T-helper 2 cell (primary cell): ENCODE results near the gene PPP1CA.
A peak's percentile ranks its signal among the peaks of the same experiment; 100 is the strongest.

ENCODE experiments used
- DNase-seq, 5 experiments: peaks; one replicate each; pipeline versions ENCODE4 v3.0.0 to v3.0.0-alpha.2; 2012 to 2022
- total RNA-seq, 2 donors: gene quantifications; one replicate each; lab custom pipeline; 2026; lab: John Stamatoyannopoulos, UW

The PPP1CA gene
- total RNA-seq = 69.8 to 123 reads per million in 2 donors

DNA sequence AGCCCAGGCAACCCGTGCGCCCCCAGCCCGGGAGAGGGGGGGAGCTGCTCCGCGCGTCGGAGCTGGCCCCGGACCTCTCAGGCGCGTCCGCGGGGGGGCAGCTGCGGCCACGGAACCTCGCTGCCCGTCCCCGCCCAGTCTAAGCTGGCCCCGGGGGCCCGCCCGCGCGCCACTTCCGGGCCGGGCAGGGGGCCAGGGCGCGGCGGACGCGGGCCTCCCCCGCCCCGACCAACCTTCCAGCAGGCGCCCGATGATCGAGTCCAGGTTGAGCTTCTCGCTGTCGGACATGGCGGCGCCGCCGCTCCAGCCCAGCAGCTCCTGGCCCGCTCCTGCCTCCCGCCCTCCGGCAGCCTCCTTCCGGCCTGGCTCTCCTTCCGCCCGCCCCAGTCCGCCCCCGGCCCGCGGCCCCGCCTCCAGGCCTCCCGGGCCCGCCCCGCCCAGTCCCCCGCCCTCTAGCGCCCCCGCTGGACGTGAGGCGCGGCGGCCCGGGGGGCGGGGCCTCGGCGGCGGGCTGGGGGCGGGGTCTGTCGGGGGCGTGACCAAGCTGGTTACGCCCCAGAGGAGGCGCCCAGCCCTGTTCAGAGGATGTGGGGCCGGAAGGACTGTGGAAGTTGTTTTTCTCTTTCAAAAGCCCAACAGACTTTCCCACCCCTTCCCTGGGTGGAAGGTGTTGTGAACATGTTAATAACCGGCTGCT lies at the start of gene PPP1CA:
TSS of gene PPP1CA (minus strand) at position 364 of the 697 bp plus-strand sequence. CDS start at position 288, 76 bp downstream.
- peak; percentile 85 to 93 (median 88) for DNase-seq

DNA sequence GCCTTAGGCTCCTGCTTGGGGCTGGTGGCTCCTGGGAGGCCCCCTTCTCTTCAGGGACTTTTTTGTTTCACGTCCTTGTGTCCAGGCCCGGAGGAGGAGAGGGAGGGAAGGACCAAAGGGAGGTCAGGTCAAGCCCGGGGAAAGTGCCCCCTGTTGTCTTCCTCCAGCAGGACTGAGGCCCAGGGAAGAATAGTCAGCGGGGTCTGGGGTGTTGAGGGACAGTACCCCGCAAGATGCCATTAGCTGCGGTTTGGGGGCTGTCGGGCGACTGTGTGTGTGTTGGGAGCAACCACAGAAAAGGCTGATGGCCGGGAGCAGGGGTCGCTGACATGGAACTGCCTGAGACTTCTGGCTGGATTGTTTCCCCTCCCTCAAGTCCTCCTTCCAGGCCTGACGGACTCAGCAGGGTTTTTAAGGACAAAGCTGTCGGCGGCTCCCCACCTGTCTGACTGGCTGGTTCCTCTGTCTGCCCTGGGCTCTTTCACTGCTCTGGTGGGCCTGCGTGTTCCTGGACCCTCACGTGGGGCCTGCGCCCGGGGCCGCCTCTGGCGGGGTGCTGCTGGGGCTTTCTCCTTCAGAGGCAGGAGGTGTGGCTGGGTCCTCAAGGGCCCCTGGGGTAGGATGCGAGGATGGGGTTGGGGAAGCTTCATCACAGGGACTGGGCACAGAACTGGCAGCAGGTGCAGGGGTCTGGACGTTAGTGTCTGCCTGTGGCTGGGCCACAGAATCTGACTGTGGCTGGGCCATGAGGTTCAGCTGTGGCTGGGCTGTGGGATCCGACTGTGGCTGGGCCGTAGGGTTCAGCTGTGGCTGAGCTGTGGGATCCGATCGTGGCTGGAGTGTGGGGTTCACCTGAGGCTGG lies 49.4 kb upstream of the PPP1CA start:
- no peak for DNase-seq

GRCh38 chr11:67449116-67449844 lies 47.6 kb upstream of the PPP1CA start:
- DNase-seq = no peak

- DNase-seq = no peak
Measured at GRCh38 chr11:67448220-67448609, 46.6 kb upstream of the PPP1CA start.

DNA sequence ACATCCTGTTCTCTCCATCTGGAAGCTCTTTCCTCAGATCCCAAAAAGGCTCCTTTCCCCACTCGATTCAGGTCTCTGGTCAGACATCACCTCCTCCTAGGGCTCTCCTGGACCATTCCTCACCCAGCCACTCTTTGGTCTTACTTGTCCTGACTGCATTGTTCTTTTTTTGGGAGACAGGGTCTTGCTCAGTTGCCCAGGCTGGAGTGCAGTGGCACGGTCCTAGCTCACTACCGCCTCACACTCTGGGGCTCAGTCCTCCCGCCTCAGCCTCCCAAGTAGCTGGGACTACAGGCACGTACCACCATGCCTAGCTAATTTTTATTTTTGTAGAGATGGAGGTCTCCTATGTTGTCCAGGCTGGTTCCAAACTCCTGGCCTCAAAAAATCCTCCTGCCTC lies 43.9 kb upstream of the PPP1CA start:
- no peak for DNase-seq

DNA sequence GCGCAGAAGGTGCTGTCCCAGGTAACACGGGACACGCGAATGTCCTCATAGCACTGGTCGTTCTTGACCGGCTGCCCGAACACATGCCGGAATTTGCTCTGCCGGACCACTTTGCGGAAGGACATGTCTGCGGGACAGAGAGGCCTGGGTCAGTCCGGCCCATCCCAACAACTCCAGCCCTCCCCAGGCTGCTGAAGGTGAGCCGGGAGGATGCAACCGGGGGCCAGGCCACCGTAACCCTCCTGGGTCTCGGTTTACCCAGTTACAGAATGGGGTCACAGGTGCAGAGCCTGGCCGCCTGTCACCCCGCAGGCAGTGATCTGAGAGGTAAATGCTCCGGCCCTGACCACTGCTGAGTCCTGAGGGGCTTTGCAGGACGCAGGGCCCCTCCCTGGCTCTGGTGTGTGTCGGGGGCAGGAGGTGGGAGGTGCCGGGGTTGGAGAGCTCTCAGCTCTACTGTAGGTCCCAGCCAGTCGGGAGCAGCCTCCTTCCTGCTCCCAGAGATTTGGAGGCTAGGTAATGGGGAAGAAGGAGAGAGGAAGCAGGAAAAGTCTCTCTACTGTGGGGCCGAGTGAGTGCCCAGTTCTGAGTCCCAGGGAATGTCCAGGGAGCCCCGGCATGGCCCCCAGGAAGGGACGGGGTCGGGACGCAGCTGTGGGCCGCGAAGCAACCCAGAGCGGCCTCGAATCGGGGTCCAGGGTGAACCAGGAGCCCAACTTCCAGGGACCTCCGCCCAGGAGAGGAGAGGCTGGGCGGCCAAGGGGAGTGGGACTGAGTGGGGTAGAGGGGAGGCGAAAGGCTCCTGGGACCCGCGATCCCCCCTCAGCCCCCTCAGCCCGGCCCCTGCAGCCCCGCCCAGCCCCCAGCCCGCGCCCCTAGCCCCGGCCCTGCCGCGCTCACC lies 41.1 kb upstream of the PPP1CA start:
- DNase-seq = no peak

DNA sequence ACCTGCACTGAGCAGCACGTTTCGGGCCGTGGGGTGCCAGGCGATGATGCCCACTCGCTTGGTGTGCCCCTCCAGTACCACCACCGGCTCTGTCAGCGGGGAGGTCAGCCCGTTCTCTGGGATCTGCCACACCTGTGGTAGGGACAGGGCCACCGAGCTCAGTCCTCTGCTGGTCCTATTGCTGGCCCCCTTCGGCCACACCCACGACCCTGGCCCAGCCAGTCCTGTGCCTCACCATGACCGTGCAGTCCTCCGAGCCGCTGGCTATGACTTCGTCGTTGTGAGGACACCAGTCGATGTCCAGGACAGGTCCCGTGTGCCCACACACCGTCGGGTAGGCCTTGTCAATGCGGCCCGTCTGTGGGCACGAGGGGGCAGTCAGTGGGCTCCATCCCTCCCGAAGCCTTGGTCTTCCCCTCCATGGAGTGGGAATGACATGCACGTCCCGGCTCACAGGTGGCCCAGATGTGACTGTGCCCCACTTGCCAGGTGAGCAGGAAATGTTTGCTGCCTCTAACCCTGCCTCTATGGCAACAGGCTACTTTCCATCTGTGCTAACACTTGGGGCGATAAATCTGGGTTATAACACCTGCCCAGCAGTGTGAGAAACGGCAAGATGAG lies 40.2 kb upstream of the PPP1CA start:
- peak in 2 of 5 experiments; percentile 38 to 46 for DNase-seq

DNA sequence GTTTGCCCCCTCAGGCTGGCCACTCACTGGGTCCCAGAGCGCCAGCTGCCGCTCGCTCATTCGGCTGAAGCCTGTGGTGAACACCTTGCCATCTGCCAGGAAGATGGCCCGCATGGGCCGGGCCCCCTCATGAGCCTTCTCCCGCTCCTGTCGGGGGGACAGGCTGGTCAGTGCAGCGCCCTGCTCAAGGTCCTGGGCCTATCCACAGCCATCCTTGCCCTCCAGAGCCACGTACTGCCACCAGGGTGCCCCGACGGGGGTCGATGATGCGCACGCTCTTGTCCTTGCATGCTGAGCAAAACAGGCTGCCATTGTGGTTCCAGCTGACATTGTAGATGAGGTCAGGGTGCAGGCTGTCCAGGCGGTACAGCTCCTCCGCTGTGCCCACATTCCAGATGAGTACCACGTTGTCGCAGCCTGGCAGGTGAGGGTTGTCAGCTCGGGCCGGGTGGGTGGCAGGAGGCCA lies 39.5 kb upstream of the PPP1CA start:
- DNase-seq = no peak

DNA sequence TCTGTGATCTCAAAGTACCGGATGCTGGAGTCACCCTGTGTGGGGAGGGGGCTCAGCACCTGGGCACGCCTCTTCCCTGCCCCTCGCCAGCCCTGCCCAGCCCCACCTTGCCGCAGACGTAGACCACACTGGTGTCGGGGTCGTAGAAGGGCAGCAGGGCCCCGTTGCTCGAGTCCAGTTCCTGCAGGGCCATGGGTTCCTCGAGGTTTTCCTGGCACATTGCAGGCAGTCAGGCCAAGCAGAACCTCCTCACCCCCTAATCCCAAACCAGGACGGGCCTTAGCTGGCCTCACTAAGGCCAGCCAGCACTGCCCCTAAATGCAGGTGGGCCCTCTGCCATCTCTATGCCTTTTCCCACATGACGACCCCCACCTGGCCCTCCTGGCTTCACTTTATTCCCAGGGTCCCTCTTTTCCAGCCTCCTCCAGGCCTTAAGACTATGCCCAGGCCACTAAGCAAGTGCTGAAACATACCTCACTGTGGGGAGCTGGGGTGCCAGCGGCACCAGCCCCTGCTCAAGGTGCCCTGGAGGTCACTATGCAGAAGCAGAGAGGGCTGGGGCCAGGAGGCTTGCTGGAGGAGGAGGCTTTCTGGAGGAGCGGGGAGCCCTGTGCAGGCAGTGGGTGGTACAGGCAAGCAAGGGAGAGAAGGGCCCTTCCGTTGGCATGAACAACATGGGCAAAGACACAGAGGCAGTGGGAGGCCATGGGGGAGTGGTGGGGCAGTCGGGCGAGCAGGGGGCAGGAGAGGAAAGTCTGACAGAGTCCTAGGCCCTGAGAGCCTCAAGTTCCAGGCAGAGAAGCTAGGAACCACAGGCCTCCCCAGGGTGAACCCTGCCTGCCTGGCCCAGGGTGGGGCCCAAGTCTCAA lies 38.8 kb upstream of the PPP1CA start:
- DNase-seq = peak in 1 of 5 experiments; percentile 63

GRCh38 chr11:67439321-67440228 lies 37.9 kb upstream of the PPP1CA start:
- peak in 2 of 5 experiments; percentile 23 to 50 for DNase-seq

DNA sequence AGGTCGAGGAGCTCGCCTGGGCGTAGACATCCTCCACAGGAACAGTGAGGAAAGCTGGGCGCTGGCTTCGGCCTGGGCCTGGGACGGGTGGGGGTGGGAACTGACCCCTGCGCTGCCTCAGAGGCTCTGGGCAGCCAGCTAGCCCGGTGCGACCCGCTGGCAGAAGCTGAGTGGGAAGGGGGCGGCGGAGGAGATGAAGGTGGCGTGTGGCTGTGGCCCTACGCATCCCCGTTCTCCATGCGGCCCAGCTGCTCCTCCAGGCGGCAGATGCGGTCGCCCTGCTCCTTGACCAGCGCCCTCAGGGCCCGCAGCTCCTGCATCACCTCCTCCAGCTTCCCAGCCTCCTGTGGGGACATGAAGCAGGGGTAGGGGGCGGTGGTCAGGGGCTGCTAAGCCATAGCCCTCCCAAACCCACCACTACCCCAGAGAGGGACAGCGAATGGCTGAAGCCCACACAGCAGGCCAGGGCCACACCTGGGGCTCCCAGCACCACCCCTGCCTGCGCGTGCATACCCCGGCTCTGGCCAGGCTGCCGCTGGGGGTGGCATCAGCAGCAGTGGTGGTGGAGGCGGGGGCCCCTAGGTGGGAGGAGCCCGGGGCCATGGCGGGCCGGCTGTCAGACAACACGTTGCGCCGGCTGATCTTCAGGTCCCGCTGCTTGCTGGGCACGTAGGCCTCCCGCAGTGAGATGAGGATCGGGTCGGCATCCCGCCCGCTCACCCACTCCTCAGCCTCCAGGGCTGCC lies 36.7 kb upstream of the PPP1CA start:
- peak; percentile 55 to 92 (median 68) for DNase-seq

DNA sequence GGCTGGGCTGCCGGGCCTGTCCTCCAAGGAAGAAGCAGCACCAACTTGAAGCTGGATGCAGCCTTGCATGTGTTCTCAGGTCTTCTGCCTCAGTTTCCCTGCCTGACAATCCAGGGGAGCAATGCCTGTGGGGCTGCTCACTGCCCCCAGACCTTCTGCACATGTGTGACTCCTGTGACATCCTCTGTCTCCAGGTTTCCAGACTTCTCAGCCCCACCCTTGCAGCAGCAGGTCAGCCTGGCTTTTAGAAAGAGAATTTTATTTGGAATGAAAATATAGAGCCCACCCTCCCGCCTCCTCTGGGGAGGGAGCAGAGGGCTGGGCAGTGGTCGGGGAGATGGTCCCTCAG lies 36.1 kb upstream of the PPP1CA start:
- no peak for DNase-seq

DNA sequence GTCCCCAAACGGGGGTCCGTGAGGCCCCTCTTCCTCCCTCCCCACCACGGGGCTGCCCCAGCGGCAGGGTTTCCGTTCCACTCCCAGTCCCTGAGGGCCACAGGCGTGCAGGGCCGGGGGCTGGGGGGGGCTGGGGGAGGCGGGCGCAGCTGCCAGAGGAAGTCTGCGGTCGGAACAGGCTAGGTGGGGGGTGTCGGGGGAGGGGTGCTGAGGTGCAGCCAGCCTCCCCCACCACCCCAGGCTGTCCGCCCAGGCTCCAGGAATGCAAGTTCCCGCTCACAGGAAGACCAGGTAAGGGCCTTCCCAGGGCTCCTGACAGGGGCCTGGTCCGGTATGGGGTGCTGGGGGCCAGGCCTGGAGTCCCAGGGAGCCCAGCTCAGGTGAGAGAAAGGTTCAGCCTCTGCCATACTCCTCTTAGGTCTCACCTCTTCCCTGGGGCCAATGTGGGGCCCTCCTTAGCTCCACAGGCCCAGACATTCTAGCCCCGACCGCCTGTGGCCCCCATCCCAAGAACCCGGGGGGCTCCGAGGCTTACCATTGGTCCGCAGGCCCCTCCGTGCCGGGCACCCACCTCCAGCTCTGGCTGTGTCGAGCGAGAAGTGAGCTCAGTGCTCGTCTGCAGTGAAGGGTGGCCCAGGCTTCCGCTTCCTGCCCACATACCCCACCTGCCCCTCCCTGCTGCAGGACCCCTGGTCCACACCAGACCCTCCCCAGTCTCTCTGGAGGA lies 35.6 kb upstream of the PPP1CA start, which contains the start of gene PTPRCAP:
TSS of gene PTPRCAP (minus strand) at position 601 of the 727 bp plus-strand sequence. CDS start at position 538, 63 bp downstream.
- peak in 4 of 5 experiments; percentile 52 to 93 (median 74) for DNase-seq

DNA sequence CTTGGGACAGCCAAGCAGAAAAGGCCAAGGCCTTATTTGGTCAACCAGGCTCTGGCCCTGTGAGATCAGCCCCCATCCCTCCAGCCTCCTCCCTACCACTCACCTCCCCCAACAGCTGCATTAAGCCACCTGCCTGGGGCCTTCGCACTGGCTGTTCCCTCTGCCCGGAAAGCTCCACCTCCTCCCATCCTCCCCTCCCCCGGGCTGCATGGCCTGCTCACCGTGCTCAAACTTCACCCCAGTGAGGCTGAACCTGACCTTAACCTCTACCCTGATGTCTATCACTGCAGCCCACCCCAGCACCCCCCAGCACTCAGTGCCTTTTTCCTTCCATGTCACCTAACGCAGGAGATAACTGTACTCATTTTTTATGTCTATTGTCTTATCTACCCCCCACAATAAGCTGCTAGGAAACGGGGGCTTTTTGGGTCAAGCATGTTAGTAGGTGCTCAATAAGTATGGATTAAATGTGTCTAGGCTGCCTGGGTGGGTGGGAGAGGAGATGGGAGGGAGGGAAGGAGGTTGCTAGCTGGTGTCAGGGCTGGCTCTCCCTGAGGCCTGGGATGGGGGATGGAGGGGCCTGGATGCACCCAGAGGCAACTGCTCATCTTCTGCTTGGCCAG lies 34.9 kb upstream of the PPP1CA start:
- peak in 3 of 5 experiments; percentile 47 to 89 (median 48) for DNase-seq

DNA sequence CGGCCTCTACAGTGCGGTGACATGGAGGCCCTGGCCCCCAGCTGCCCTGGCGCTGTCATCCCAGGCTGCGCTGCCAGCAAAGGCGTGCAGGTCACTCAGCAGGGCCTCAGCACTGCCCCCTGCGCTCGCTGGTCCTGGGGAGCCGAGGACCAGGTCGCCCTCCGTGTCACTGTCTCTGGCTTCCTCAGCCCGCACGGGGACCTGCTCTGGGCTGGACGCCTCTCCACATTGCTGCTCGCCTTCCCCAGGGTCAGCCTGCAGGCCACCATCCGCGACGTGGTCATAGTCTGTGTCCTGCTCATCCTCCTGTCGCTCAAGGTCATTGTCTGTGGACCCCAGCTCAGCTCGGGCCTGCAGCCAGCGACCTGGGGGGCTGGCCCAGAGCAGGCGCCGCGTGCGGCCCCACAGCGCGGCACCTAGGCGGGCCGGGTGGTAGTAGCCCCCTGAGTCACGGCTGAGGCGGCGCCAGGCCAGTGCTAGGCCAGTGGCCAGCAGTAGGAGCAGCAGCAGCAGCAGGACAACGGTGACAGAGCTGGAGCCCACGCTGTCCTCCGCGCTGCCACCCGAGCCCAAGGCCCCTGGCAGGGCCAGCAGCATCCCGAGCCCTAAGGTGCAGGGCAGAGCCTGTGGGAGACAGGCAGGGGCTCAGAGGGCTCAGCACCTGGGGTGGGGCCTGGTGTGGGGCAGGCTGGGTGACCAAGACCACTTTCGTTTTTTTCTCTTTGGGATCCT lies 34.2 kb upstream of the PPP1CA start:
- no peak for DNase-seq

GRCh38 chr11:67435031-67435726 lies 33.5 kb upstream of the PPP1CA start:
- peak in 1 of 5 experiments; percentile 49 for DNase-seq
